Smooth muscle cell (in vitro differentiated cells): Measurements from ENCODE around the gene PPME1. TPM values are rescaled to one million over a fixed set of nuclear protein-coding genes. Genes with fewer than 3 reads are reported as not detected.

Source experiments
- DNase-seq: peaks from one replicate; lab custom pipeline; 2025; ENCODE audit not compliant: unreplicated experiment; lab: John Stamatoyannopoulos, UW
- H2AFZ ChIP-seq: fragments of 200-600 bp; sonication (generic); 2 replicates; pipeline ENCODE4 v1.6.0; 2016; ENCODE audit warnings: antibody characterized with exemption, low read depth, mild to moderate bottlenecking
- H3F3A ChIP-seq: fragments of 200-600 bp; sonication (generic); 2 replicates; pipeline ENCODE4 v1.6.0; 2017; ENCODE audit warnings: antibody characterized with exemption, low read depth
- H3K27ac ChIP-seq: fragments of 200-600 bp; sonication (generic); 2 replicates; pipeline ENCODE4 v1.5.1; 2016; ENCODE audit warnings: low read depth, mild to moderate bottlenecking
- H3K27me3 ChIP-seq: fragments of 200-600 bp; sonication (generic); 2 replicates; pipeline ENCODE4 v1.6.1; 2016; ENCODE audit warnings: low read depth, mild to moderate bottlenecking
- H3K36me3 ChIP-seq: fragments of 200-600 bp; sonication (generic); 2 replicates; pipeline ENCODE4 v1.5.1; 2016; ENCODE audit warnings: low read depth
- H3K4me1 ChIP-seq: fragments of 200-600 bp; sonication (generic); 2 replicates; pipeline ENCODE4 v1.5.1; 2016; ENCODE audit warnings: low read depth
- H3K4me2 ChIP-seq: fragments of 200-600 bp; sonication (generic); 2 replicates; pipeline ENCODE4 v1.6.0; 2016; ENCODE audit warnings: mild to moderate bottlenecking
- H3K4me3 ChIP-seq: fragments of 200-600 bp; sonication (generic); 2 replicates; pipeline ENCODE4 v1.5.1; 2016; ENCODE audit warnings: mild to moderate bottlenecking
- H3K79me2 ChIP-seq: fragments of 200-600 bp; sonication (generic); 2 replicates; pipeline ENCODE4 v1.6.0; 2016; ENCODE audit warnings: low read depth, mild to moderate bottlenecking
- H3K9ac ChIP-seq: fragments of 200-600 bp; sonication (generic); 2 replicates; pipeline ENCODE4 v1.6.0; 2016; ENCODE audit warnings: low read depth
- H3K9me3 ChIP-seq: fragments of 200-600 bp; sonication (generic); replicated peaks from 2 replicates; pipeline ENCODE4 v1.5.1; 2016; ENCODE audit warnings: low read depth
- H4K20me1 ChIP-seq: fragments of 200-600 bp; sonication (generic); 2 replicates; pipeline ENCODE4 v1.6.0; 2016; ENCODE audit warnings: low read depth
- CTCF ChIP-seq: fragments of 200-600 bp; sonication (generic); IDR thresholded peaks from 2 replicates; pipeline ENCODE4 v1.5.1; 2017; ENCODE audit warnings: borderline replicate concordance, mild to moderate bottlenecking, antibody characterized with exemption; ENCODE audit not compliant: insufficient read depth, poor library complexity, severe bottlenecking
- WGBS: methylation state at CpG from one replicate; pipeline ENCODE4 v1.1.7; 2016; ENCODE audit warnings: low lambda C conversion rate; 5-methylcytosine and 5-hydroxymethylcytosine counted together
- polyA plus RNA-seq: library from polyadenylated mRNA; unstranded; fragments of >200 nt; fragmentation: Nextera tagmentation; extraction: Ambion mirVana; gene quantifications from 2 replicates; pipeline ENCODE4 v1.2.1, GENCODE V29; 2016
- total RNA-seq: library from RNA; depleted of rRNA; stranded (reverse); fragments of >200 nt; gene quantifications from 2 replicates; pipeline ENCODE4 v1.2.3, GENCODE V29; 2014

The PPME1 gene
- total and polyA plus RNA-seq, 2 experiments from 2014 or later, result 67.1 to 69.1 TPM

GRCh38 chr11:74195828-74196227, 24.7 kb downstream of the PPME1 start:
- H2AFZ ChIP-seq, result no peak overlapping the region
- no peaks in the 10 kb centered on the region for H3F3A ChIP-seq
- no peak for TF ChIP-seq CTCF
- no peak overlapping the region for H3K4me2 ChIP-seq
- DNase-seq, result no peak
- no peaks in the 10 kb centered on the region for H3K27me3 ChIP-seq
- H3K4me3 ChIP-seq, result no peak overlapping the region
- H3K4me1 ChIP-seq, result no peaks in the 10 kb centered on the region
- peaks cover 40% of the 10 kb centered on the region for H4K20me1 ChIP-seq
- H3K27ac ChIP-seq, result no peak overlapping the region
- no peak overlapping the region for H3K9ac ChIP-seq
- H3K79me2 ChIP-seq, result peaks cover 38% of the 10 kb centered on the region
- no peaks in the 10 kb centered on the region for H3K36me3 ChIP-seq
- H3K9me3 ChIP-seq, result no peaks in the 10 kb centered on the region

GRCh38 chr11:74196781-74197486, 25.8 kb downstream of the PPME1 start:
- H3K27ac ChIP-seq, result no peak overlapping the region
- H3F3A ChIP-seq, result no peaks in the 10 kb centered on the region
- no peak overlapping the region for H3K4me3 ChIP-seq
- H4K20me1 ChIP-seq, result peaks cover 38% of the 10 kb centered on the region
- no peak overlapping the region for H2AFZ ChIP-seq
- no peaks in the 10 kb centered on the region for H3K9me3 ChIP-seq
- TF ChIP-seq CTCF, result no peak
- H3K9ac ChIP-seq, result no peak overlapping the region
- no peaks in the 10 kb centered on the region for H3K36me3 ChIP-seq
- H3K79me2 ChIP-seq, result peaks cover 39% of the 10 kb centered on the region
- 77% methylated on average over 2 of the region's 2 CpGs for WGBS
- H3K27me3 ChIP-seq, result no peaks in the 10 kb centered on the region
- H3K4me1 ChIP-seq, result no peaks in the 10 kb centered on the region
- no peak for DNase-seq
- no peak overlapping the region for H3K4me2 ChIP-seq

- Histone ChIP-seq H3K27ac (no peak overlapping the region), H3K9me3 (no peaks in the 10 kb centered on the region), H3K36me3 (peaks cover 15% of the 10 kb centered on the region), H3F3A (no peaks in the 10 kb centered on the region), H3K4me2 (no peak overlapping the region), H4K20me1 (peaks cover 20% of the 10 kb centered on the region), H3K4me1 (no peaks in the 10 kb centered on the region), H3K9ac (no peak overlapping the region), H3K79me2 (peaks cover 9% of the 10 kb centered on the region), H3K4me3 (no peak overlapping the region), H3K27me3 (no peaks in the 10 kb centered on the region), H2AFZ (no peak overlapping the region)
- DNase-seq, result no peak
- TF ChIP-seq CTCF, result no peak
- 98% methylated on average over 2 of the region's 2 CpGs for WGBS
Measured at GRCh38 chr11:74203966-74204365, 32.9 kb downstream of the PPME1 start.

GRCh38 chr11:74204701-74205100, 33.6 kb downstream of the PPME1 start:
- Histone ChIP-seq H3K9ac (no peak overlapping the region), H3K4me3 (no peak overlapping the region), H3K9me3 (no peaks in the 10 kb centered on the region), H3K36me3 (peaks cover 15% of the 10 kb centered on the region), H3K27me3 (no peaks in the 10 kb centered on the region), H3K4me1 (no peaks in the 10 kb centered on the region), H3K4me2 (no peak overlapping the region), H3K27ac (no peak overlapping the region), H4K20me1 (peaks cover 20% of the 10 kb centered on the region), H3K79me2 (peaks cover 9% of the 10 kb centered on the region), H2AFZ (no peak overlapping the region), H3F3A (no peaks in the 10 kb centered on the region)
- 96% methylated on average over 1 of the region's 1 CpG for WGBS
- no peak for TF ChIP-seq CTCF
- DNase-seq, result no peak
